HepG2 (cell line): ENCODE data around the gene IL1R1. TPM values are rescaled to one million over a fixed set of nuclear protein-coding genes. Genes with fewer than 3 reads are reported as not detected.

Experiments used
- KAT2B ChIP-seq: fragments of 150-350 bp; IDR thresholded peaks from 2 replicates; pipeline ENCODE4 v1.6.1; 2014; ENCODE audit warnings: low read depth, low read length, borderline replicate concordance
- KDM5B ChIP-seq: sonication (generic); formaldehyde crosslinking; IDR thresholded peaks from 2 replicates; pipeline ENCODE4 v1.4.0; 2020; ENCODE audit warnings: missing genetic modification reagents, mild to moderate bottlenecking, borderline replicate concordance
- MYC ChIP-seq: sonication (generic); formaldehyde crosslinking; IDR thresholded peaks from 2 replicates; pipeline ENCODE4 v1.9.0; 2021; ENCODE audit warnings: missing genetic modification reagents, borderline replicate concordance
- NCOA5 ChIP-seq: sonication (generic); formaldehyde crosslinking; IDR thresholded peaks from 2 replicates; pipeline ENCODE4 v1.4.0; 2020; ENCODE audit warnings: missing genetic modification reagents
- SNRNP70 ChIP-seq: fragments of 200-400 bp; formaldehyde crosslinking; IDR thresholded peaks from 2 replicates; pipeline ENCODE4 v1.6.1; 2017; ENCODE audit warnings: mild to moderate bottlenecking, low read depth, low read length, moderate library complexity
- TEAD3 ChIP-seq: optimal IDR thresholded peaks from 2 replicates; pipeline ENCODE3; 2016; ENCODE audit warnings: borderline replicate concordance
- ZIK1 ChIP-seq: sonication (generic); formaldehyde crosslinking; IDR thresholded peaks from 2 replicates; pipeline ENCODE4 v1.5.0; 2020; ENCODE audit warnings: mild to moderate bottlenecking, low read depth, missing genetic modification reagents, borderline replicate concordance
- ZNF205 ChIP-seq: IDR thresholded peaks from 2 replicates; pipeline ENCODE4 v1.6.1; 2018; ENCODE audit warnings: missing biosample characterization, missing genetic modification reagents
- ZNF598 ChIP-seq: sonication (generic); formaldehyde crosslinking; IDR thresholded peaks from 2 replicates; pipeline ENCODE4 v1.5.1; 2020; ENCODE audit warnings: mild to moderate bottlenecking, missing genetic modification reagents, borderline replicate concordance
- ZSCAN12 ChIP-seq: sonication (generic); formaldehyde crosslinking; IDR thresholded peaks from 2 replicates; pipeline ENCODE4 v1.9.0; 2021; ENCODE audit warnings: mild to moderate bottlenecking, missing genetic modification reagents
- polyA plus RNA-seq, 8 experiments: library from polyadenylated mRNA; depleted of rRNA in 3 of 8; stranded (reverse) in 7 of 8; unstranded in 1 of 8; fragments of >200 nt; fragmentation: Illumina TruSeq in 4 of 8; extraction: Trizol in 4 of 8; gene quantifications; 2 replicates each; pipeline versions ENCODE4 v1.2.1 to v1.2.3, GENCODE V29; 2011 to 2016; ENCODE audit warnings: low read depth in 4 of 8, missing spikeins in 1 of 8, mixed read lengths in 1 of 8; ENCODE audit not compliant: insufficient read depth in 1 of 8
- total RNA-seq, 5 experiments: library from RNA; depleted of rRNA; stranded (reverse); fragments of >200 nt; fragmentation: Illumina TruSeq; extraction: Trizol; gene quantifications; 2 replicates each; pipeline ENCODE4 v1.2.3, GENCODE V29; 2016; ENCODE audit warnings: low read depth in 1 of 5
- TF ChIP-seq, protein P1 (sequence below): sonication (generic); formaldehyde crosslinking; IDR thresholded peaks from 2 replicates; pipeline ENCODE4 v1.4.0; 2020; ENCODE audit warnings: mild to moderate bottlenecking, missing genetic modification reagents
- TF ChIP-seq, protein P2 (sequence below): sonication (generic); formaldehyde crosslinking; IDR thresholded peaks from 2 replicates; pipeline ENCODE4 v1.5.0; 2020; ENCODE audit warnings: mild to moderate bottlenecking, missing genetic modification reagents, moderate library complexity
- TF ChIP-seq, protein P3 (sequence below): sonication (generic); formaldehyde crosslinking; IDR thresholded peaks from 2 replicates; pipeline ENCODE4 v1.4.0; 2020; ENCODE audit warnings: missing genetic modification reagents, borderline replicate concordance

The IL1R1 gene
- total and polyA plus RNA-seq, 2 of the 13 experiments (the other 11 are each of a cell fraction or from before 2014, with no cell fraction given), result 38.0 to 93.1 TPM

DNA sequence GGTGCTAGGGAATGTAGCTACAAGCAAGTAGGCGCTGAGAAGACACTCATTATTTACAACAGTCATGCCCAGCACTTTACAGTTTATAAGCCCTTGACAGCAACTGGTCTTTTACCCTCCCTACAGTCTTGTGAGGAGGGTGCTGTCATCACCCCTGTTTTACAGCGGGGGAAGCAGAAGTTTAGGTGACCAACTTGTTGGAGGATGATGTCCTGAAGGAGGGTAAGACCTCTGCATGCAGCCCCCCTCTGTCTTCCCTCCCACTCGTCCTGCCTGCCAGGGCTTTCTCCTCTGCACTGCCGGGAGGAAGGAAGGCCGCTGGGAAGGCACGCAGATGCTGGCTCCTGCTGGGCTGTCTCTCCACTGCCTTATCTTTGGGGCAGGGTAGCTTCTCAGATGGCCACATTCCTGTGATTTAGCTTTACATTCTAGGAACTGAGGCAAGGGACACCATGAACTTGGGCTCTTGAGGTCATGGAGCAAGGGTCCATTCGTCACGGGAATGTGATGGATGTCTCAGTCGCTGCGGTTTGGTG, 972 bp downstream of the IL1R1 start (continued):
- no peak for TF ChIP-seq SNRNP70
- 0 out of 2 replicates have a peak, but pooled peaks have one; percentile 7 for TF ChIP-seq KDM5B (CRISPR knock-in tag)
- TF ChIP-seq MYC (CRISPR knock-in tag), result peak; percentile 16; the same call in 1 of the 2 replicates
- TF ChIP-seq KAT2B, result no peak
- TF ChIP-seq NCOA5 (CRISPR knock-in tag), result no peak
- peak; percentile 17; the same call in 1 of the 2 replicates for TF ChIP-seq ZNF205 (CRISPR knock-in tag)
- TF ChIP-seq, protein P1, sequence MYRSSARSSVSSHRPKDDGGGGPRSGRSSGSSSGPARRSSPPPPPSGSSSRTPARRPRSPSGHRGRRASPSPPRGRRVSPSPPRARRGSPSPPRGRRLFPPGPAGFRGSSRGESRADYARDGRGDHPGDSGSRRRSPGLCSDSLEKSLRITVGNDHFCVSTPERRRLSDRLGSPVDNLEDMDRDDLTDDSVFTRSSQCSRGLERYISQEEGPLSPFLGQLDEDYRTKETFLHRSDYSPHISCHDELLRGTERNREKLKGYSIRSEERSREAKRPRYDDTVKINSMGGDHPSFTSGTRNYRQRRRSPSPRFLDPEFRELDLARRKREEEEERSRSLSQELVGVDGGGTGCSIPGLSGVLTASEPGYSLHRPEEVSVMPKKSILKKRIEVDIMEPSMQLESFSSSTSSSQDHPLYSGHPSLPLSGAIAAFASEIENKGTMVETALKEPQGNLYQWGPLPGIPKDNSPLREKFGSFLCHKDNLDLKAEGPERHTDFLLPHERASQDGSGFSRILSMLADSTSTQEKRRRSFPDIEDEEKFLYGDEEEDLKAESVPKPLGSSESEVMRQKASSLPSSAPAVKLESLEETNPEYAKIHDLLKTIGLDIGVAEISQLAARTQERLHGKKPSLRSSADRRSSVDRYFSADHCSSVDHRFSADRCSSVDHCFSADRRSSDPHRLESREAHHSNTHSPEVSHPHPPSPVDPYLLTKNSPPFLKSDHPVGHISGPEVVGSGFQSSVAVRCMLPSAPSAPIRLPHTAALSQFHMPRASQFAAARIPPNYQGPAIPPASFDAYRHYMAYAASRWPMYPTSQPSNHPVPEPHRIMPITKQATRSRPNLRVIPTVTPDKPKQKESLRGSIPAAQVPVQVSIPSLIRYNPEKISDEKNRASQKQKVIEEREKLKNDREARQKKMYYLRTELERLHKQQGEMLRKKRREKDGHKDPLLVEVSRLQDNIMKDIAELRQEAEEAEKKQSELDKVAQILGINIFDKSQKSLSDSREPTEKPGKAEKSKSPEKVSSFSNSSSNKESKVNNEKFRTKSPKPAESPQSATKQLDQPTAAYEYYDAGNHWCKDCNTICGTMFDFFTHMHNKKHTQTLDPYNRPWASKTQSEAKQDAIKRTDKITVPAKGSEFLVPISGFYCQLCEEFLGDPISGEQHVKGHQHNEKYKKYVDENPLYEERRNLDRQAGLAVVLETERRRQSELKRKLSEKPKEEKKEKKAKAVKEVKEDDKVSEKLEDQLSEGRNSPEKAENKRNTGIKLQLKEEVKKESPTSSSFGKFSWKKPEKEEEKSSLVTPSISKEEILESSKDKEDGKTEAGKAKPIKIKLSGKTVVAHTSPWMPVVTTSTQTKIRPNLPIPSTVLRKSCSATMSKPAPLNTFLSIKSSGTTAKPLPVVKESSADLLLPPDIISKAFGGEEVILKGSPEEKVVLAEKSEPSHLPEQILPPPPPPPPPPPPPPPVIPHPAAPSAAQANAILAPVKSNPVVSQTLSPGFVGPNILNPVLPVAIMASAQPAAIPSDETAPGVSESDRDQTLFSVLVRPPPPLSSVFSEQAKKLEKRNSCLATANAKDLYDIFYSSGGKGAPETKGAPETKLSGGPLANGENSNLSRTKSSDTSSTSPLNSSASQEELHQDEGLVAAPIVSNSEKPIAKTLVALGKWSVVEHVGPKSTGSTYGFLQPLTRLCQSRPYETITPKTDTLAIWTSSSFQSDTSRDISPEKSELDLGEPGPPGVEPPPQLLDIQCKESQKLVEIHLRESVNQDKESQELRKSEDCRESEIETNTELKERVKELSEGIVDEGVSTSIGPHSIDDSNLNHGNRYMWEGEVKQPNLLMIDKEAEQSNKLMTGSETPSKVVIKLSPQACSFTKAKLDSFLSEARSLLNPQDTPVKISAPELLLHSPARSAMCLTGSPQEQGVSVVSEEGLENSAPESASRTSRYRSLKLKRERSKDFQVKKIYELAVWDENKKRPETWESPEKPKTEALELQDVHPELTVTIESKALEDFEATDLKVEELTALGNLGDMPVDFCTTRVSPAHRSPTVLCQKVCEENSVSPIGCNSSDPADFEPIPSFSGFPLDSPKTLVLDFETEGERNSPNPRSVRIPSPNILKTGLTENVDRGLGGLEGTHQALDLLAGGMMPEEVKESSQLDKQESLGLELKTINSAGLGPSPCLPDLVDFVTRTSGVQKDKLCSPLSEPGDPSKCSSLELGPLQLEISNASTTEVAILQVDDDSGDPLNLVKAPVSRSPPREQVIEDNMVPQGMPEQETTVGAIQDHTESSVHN (CRISPR knock-in tag), result 0 out of 2 replicates have a peak, but pooled peaks have one; percentile 12
- TF ChIP-seq ZNF598 (CRISPR knock-in tag), result peak; percentile 3; the same call in 1 of the 2 replicates
- TF ChIP-seq, protein P2, sequence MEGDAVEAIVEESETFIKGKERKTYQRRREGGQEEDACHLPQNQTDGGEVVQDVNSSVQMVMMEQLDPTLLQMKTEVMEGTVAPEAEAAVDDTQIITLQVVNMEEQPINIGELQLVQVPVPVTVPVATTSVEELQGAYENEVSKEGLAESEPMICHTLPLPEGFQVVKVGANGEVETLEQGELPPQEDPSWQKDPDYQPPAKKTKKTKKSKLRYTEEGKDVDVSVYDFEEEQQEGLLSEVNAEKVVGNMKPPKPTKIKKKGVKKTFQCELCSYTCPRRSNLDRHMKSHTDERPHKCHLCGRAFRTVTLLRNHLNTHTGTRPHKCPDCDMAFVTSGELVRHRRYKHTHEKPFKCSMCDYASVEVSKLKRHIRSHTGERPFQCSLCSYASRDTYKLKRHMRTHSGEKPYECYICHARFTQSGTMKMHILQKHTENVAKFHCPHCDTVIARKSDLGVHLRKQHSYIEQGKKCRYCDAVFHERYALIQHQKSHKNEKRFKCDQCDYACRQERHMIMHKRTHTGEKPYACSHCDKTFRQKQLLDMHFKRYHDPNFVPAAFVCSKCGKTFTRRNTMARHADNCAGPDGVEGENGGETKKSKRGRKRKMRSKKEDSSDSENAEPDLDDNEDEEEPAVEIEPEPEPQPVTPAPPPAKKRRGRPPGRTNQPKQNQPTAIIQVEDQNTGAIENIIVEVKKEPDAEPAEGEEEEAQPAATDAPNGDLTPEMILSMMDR (CRISPR knock-in tag), result peak; percentile 37; the same call in 1 of the 2 replicates
- TF ChIP-seq ZSCAN12 (CRISPR knock-in tag), result no peak
- TF ChIP-seq TEAD3, result peak; percentile 35
- no peak for TF ChIP-seq ZIK1 (CRISPR knock-in tag)
- TF ChIP-seq, protein P3, sequence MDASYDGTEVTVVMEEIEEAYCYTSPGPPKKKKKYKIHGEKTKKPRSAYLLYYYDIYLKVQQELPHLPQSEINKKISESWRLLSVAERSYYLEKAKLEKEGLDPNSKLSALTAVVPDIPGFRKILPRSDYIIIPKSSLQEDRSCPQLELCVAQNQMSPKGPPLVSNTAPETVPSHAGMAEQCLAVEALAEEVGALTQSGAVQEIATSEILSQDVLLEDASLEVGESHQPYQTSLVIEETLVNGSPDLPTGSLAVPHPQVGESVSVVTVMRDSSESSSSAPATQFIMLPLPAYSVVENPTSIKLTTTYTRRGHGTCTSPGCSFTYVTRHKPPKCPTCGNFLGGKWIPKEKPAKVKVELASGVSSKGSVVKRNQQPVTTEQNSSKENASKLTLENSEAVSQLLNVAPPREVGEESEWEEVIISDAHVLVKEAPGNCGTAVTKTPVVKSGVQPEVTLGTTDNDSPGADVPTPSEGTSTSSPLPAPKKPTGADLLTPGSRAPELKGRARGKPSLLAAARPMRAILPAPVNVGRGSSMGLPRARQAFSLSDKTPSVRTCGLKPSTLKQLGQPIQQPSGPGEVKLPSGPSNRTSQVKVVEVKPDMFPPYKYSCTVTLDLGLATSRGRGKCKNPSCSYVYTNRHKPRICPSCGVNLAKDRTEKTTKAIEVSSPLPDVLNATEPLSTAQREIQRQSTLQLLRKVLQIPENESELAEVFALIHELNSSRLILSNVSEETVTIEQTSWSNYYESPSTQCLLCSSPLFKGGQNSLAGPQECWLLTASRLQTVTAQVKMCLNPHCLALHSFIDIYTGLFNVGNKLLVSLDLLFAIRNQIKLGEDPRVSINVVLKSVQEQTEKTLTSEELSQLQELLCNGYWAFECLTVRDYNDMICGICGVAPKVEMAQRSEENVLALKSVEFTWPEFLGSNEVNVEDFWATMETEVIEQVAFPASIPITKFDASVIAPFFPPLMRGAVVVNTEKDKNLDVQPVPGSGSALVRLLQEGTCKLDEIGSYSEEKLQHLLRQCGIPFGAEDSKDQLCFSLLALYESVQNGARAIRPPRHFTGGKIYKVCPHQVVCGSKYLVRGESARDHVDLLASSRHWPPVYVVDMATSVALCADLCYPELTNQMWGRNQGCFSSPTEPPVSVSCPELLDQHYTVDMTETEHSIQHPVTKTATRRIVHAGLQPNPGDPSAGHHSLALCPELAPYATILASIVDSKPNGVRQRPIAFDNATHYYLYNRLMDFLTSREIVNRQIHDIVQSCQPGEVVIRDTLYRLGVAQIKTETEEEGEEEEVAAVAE (CRISPR knock-in tag), result no peak
